ENCODE results near the gene RALGAPA2.

The RALGAPA2 gene

DNA sequence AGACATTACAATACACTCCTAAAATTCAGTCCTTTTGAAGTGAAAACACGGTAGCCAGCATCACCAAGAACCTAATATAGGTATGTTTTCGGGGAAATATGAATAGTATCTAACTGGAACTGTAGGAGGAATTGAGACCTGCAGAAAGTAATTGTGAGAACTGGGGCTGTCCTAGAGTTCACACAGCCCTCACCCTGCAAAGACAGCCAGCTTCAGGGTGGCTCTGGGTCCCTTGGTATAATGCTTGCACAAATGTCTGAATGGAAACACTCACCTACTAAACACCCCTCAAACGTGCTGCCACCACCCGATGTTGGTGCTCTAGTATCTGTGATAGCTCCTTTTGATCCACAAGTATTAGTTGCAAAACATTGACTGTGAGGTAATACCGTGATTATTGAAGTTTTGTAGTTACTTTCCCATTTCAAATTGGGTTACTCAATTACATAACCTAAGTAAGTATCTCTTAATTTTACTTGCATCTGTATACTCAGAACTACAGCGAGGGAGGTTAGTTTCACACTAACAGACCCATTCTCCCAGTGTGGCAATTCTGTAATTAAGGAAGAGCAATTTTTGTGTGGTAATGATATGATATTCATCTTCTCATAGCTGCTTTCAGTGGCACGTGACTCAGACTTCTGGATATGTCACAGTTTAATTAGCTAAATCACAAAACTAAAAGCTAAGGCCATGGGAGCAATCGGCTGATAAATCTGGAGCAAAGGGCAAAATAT lies 215.0 kb downstream of the RALGAPA2 start:
- DNase-seq (ENCODE audit: low read depth in 2 of 2): no peak

DNA sequence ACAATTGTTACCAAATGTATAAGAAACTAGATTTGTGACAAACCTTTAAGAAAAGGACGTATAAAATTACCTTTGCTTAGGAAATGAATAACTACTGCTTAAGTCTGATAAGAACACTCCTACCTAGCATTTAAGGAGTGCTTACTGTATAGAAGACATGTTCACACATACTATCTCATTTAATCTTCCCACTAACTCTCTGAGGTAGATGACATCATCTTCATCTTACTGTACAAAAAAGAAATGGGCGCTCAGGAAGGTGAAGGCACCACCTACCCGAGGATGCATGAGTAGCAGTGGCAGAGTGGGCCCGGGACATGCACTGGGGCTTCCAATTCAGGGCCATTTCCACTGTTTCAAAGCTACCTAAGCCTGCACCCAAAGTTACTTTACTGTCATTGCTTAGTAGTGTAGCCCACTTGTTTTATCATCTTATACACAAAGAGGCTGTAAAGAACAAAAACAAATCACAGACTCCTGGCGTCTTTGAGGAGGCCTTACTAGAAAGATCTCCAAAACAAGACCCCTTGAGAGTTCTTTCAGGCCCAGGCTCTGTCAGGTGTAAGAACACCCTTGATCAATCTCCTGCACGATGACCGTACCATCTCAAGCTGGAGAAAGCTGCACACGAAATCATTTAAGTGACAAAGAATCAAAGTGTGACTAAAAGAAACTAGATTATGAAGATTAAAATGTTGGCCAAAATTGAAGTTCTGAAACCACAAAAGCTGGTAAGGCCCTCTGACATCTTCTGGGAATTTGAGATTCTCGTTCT lies 216.5 kb downstream of the RALGAPA2 start:
- no peak for DNase-seq (ENCODE audit: low read depth in 2 of 2)

DNA sequence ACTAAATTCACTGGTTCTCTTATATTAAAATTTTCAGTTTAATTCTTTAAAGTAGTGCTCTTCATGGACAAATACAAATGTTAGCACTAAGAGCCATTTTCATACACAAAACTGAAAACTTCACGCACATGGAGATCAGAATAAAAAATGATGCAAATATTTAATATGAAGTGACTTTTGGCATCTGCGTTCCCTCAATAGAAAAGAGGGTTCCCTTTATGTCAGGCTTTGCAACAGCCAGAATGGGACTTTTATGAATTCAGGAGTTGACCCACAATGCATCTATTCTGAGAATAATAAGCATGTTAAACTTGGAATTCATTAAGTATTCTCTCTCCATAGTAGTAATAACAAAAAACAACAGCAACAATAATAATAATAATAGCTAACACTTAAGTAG lies 218.7 kb downstream of the RALGAPA2 start:
- no peak for DNase-seq (ENCODE audit: low read depth in 2 of 2)

DNA sequence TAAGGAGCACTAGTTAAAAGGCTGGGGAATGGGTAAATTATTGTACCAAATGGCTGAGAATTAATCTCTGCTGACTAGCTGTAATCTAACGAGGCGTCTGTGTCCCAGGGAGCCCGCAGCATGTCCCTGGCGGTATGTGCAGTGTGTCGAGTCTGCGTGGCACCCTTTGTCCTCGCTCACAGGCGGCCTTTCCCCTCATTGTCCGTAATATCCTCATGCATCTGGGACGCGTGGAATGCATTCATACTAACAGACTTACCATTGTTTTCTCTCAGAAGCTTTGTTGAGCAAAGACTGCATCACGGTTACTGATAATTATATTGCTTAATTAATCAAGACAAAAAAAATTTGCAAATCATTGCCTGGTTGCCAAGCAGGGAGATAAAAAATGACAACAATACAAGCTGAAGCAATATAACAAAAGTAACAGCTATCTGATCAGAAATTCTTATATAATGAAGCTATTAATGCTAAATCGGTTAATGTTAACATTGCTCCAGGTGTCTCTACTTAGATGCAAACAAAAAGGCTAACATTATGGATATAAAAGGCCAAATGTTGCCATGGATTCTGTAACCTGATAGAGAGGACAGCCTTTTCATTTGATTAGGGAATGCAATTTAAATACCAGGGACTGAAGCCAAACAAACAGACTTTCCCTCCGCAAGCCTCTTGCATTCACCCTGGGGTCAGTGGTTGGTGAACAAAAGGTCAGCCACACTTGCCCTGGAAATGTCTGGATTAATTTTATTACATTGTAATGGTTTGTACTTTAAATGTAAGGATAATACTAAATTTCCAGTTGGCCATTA lies 219.7 kb downstream of the RALGAPA2 start:
- no peak for DNase-seq (ENCODE audit: low read depth in 2 of 2)

DNA sequence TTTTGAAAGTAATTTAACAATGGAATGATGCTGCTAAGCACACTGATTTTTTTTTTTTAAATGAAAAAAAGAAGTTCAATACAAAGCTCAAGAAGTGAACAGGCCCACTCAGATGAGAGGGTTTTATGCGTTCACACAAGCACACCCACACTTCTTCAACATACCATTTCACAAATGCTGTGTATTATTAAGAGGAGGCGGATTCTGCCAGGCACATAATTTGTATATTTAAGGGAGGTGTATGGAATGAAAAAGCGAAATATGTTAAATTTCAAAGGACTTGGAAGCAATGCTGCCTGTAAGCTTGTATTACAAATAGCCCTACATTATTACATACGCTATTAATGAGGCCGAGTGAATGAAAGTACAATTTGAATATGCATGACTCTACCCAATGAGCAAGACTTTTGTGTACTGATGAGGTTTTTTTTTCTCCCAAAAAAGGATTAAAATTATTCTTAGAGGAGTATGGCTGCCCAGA lies 220.6 kb downstream of the RALGAPA2 start:
- DNase-seq (ENCODE audit: low read depth in 2 of 2): no peak

DNA sequence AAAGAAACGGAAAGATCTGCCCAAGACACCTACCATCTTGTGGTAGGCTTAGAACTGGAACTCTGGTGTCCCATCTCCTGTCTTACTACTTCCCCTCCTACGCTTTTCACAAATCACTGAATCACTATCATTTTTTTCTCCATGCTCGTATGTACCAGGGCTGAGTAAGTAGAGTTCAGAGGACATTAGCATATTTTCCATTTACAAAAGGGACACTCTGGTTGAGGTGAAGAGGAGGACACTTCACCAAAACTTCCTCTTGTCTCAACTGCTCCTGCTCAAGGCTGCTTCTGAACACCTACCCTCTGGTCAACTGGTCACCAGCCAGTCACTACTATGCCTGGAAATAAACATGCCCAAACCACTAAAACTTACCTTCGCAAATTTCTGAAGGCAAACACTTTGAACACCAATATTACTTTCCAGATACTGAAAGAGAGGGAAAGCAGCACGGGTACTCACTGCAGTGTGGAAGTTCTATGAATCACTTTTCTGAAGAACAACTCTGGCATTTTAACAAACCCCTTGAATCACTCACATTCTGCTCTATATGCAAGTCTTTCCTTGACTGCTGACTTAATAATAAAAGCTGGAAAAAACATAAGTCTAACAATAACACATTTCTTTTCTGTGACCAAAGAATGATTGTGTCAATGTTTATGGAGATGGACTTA lies 221.2 kb downstream of the RALGAPA2 start:
- peak in 1 of 2 experiments; percentile 23 for DNase-seq (ENCODE audit: low read depth in 2 of 2)

DNA sequence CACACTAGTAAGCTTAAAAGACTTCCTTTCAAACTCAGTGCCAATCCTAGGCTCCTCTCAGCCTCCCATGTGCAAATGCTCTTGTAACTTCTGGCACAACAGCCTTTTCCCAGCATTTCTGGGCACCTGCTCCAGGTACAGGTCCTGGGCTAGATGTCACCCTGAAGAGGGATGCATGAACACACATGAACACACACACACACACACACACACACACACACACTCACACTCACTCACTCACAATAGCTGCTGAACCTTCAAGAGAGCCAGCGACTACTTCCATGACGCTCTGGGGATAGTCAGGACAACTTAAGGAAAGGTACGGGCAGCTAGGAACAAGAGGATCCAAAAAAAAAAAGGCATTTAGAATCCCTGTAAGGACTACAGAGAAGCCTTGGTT lies 221.8 kb downstream of the RALGAPA2 start:
- DNase-seq (ENCODE audit: low read depth in 2 of 2): peak in 1 of 2 experiments; percentile 11

DNA sequence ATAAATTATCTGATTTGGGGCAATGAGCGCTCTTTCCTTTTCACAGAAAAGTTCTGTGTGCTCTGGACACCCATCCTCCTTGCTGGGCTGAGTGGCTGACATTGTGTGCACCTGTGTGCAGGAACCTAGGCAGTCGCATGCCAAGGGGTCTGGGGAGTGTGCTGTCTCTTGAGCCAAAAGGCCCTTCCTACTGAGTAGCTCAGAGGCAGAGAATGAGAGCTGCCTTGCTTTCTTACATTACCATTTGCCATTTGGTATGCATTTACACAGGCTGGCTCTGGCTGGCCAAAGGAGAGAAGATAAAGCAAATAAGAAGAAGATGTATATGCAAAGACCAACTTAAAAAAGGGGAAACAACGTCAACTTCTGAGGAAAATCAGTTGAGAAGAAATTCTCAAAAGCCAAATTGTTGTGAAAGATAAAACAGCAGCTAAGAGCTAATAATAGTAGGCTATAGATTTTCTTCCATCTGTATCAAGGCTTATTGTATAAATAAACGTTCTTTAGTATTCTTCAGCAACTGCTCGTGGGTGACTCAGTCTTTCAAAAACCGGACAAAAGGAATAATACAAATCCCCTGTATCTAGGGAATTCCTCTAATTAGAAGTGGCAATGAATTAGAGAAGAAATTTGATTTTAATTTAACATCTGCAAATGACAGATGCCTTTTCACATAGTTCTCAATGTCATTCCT lies 222.6 kb downstream of the RALGAPA2 start:
- DNase-seq (ENCODE audit: low read depth in 2 of 2): no peak

DNA sequence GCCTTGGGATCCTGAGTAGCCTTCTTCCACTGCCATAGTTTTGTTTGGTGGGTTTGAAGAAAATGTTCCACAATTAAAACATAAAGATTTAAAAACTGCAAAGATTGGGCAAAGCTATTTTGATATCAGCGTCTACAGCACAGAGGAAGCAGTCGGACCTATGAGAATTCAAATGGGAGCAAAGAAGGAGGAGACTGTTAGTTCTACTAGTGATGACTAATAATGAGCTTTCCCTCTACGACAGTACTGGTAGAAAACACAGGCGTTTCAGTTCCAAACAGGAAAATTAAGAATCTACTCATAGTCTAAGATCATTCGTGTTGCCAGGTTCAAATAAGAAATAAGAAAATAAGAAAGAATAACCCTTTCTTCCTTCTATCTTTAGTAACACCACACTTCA lies 223.4 kb downstream of the RALGAPA2 start:
- no peak for DNase-seq (ENCODE audit: low read depth in 2 of 2)

DNA sequence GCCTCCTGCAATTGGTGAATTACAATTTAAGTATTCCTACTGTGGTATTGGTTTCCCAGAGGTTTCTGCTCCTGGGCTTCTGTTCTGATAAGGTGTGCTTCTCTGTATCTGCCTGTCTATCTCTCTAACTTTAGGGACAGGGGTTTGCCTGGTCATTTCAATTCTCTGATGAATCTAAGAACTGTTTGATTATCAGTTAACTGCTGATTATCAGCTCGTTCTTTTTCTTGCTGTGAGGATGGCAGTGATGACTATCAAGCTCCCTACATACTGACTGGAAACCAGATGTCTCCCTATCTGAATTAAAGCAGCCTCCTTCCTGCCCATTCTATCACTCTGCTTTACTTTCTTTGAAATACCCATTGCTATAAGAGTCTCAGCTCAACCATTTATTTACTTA lies 224.1 kb downstream of the RALGAPA2 start:
- DNase-seq (ENCODE audit: low read depth in 2 of 2): no peak

DNA sequence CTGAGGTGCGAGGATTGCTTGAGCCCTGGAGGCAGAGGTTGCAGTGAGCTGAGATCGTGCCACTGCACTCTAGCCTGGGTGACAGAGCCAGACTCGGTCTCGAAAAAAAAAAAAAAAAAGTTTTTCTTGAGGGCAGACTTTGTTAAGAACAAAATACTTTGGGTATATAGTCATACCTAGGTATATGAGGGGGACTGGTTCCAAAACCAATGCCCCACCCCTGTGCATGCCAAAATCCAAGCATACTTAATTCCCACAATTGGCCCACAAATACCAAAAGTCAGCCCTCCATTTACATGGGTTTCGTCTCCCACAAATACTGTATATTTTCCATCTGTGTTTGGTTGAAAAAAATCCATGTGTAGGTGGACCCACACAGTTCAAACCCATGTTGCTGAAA lies 224.6 kb downstream of the RALGAPA2 start:
- peak in 1 of 2 experiments; percentile 30 for DNase-seq (ENCODE audit: low read depth in 2 of 2)

DNA sequence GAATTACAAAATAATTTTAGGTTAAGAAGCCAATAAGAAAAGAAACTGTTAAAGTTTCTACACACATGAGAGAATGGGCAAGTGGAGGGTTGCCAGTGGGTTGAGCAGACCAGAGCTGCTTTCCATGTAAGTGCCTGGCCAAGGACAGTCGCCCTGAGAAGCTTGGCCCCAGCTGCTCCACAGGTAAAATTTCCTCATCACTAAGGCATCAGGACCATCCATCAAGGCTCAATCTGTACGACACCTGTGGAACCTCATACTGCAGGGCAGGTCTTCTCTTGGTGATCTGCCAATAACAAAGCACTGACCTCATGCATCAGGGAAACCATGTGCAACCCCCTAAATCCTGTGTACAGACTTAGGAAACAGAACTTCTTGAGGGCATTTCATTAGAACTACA lies 229.1 kb downstream of the RALGAPA2 start:
- no peak for DNase-seq (ENCODE audit: low read depth in 2 of 2)

DNA sequence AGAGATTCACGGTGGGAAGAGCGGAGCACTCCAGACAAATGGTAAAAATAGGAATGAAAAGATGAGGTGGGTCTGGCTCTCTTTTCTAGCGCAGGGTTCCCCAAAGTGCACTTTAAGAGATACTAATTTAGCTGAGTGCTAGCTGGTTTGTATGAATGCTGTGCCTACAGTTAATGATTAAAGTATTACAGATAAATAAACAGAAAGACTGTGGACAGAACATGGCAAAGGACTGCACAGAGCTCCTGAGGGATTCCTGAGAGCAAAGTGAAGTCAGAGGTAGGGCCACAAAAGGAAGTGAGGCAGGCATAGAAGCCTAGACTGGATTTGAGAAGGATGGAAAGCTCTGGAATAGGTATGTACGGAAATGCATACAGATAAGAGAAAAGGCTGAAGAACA lies 230.0 kb downstream of the RALGAPA2 start:
- no peak for DNase-seq (ENCODE audit: low read depth in 2 of 2)

DNA sequence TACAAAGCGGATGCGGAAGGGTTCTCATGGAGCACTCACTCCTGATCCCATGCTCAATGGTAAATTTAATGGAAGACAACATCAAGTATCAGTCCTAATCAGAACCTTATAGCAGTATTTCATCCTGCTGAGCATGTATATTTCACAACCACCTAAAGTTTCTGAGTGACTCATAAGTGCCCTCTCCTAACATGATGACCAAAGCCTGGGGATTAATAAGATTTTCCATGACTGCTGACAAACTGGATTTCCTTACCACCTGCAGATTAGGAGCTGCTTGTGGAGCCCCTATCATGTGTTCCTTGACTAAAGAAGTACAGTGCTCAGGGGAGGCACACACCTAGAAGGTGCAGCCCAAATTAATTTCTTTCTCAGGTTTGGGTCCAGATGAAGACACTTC lies 231.8 kb downstream of the RALGAPA2 start:
- DNase-seq (ENCODE audit: low read depth in 2 of 2): no peak

DNA sequence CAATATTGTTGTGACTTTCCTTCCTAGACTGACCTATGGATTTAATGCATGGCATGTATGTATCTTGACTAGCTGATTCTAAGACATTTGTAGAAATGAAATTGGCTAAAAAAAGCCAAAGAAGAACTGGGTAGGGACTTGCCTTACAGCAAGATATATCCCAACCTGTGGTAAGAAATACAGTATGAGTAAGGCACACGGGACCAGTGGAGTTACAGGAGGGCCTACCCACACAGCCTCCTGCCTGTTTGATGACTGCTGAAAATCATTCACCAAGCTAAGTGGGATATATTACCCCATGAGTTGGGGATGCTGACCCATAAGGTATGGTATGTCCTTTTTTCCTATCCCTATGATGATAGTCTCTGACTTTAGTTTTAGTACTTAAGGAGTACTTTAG lies 232.3 kb downstream of the RALGAPA2 start:
- DNase-seq (ENCODE audit: low read depth in 2 of 2): no peak

DNA sequence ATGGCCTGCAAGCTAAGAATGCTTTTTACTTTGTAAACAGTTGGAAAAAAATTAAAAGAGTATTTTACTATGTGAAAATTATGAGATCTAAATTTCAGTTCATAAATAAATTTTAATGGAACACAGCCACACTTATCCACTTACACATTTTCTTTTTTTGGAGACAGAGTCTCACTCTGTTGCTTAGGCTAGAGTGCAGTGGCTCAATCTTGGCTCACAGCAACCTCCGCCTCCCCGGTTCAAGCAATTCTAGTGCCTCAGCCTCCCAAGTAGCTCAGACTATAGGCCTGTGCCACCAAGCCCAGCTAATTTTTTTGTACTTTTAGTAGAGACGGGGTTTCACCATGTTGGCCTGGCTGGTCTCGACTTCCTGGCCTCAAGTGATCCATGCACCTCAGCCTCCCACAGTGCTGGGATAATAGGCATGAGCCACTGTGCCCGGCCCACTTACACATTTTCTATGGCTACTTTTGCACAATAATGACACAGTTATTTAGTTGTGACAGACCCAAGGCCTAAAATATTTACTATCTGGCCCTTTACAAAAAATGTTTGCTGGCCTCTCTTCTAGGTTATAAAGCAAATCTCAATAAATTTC lies 234.9 kb downstream of the RALGAPA2 start:
- DNase-seq (ENCODE audit: low read depth in 2 of 2): no peak

DNA sequence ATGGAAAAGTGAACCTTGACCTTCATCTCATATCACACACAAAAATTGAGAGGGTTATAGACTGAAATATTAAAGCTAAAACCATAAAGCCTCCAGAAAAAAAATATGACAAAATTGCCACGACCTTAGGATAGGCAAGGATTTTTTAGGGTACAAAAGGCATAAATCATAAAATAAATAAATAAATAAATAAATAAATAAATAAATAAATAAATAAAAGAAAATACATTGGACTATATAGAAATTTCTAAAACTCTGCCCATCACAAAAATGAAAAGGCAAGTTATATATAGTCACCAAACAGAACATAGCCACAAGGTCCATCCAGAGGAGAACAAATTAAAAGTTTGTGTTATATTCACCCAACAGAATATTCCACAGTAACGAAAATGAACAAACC lies 235.9 kb downstream of the RALGAPA2 start:
- no peak for DNase-seq (ENCODE audit: low read depth in 2 of 2)

DNA sequence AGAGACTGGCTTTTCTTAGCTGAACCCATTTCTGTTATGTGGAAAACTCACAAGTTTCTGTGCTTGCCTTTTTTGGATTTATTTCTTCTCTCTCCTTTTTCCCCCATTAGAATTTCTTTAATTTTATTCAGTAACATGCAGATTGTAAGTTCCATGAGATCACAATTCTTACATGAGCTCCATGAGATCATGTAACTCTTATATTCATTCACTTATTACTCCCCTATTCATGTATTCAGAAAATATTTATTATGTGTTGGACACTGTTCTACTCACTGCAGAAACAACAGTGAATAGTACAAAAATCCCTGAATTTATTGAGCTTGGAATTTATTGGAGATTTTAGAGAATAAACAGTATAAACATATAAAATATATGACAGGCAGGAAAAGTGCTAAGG lies 238.8 kb downstream of the RALGAPA2 start:
- no peak for DNase-seq (ENCODE audit: low read depth in 2 of 2)

DNA sequence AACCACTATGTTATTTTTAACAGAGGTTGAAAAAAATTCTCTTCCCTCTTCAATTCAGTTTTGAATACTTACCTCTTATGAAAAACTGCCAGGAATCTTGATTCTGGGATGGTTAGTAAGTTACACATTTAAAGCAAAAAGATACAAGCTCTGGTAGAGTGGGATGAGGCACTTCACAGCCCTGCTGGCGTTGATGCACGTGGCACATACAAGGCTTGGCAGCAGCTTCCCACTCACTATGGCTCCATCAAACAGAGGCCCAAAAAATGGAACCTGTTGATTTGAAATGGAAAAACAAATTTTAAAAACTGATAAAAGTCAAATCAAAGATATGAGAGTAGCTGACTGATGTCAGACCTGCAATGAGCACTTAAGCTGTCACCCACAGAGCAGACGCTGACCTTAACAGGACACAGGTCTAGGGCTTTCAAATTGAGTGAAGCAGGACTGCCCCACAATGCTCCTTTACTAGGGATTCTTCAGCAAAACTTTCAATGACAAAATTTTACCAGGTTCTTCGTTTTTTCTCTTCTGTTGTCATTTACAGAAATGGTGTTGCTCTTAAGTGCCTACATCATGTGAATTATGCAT lies 239.7 kb downstream of the RALGAPA2 start:
- no peak for DNase-seq (ENCODE audit: low read depth in 2 of 2)

DNA sequence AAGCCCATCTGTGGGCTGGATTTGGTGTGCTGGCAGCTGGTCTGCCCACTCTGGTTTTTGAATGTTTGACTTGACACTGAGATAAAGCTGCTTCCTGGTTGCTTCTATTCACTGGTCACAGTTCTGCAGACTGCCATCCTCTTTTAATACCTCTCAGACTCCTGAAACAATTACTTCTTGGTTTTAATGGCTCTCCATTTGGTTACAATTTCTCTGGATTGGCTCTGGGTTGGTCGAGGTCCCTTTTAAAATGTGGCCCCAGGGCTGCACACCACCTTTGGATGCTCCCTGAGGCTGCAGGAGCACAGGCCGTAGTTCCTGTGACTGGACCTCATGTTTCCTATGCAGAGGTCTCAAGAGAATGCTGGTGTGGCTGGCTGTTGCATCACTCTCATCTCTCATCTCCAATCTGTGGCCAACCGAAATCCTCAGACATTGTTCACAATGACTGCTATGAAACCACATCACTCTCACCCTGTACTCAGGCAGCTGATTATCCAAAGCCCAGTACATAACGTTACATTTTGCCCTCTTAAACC lies 246.0 kb downstream of the RALGAPA2 start:
- no peak for DNase-seq (ENCODE audit: low read depth in 2 of 2)

Data from stimulated activated CD4-positive, alpha-beta T cell treated with anti-CD3 and anti-CD28 coated beads, Interleukin-12 subunit alpha, Interleukin-12 subunit beta, amount 100 ng/mL, for 24 hours (primary cell).